Measurements from ENCODE around the gene DUSP12.

The DUSP12 gene

GRCh38 chr1:161771973-161772372 lies 22.4 kb downstream of the DUSP12 start:
- Histone ChIP-seq H3K9ac (ENCODE audit: insufficient read length, low read depth) (no peak overlapping the region), H3K9me3 (ENCODE audit: insufficient read depth, low read length) (no peaks in the 10 kb centered on the region), H3K4me1 (ENCODE audit: insufficient read depth, insufficient read length) (no peaks in the 10 kb centered on the region), H3K27me3 (ENCODE audit: insufficient read depth, insufficient read length) (no peaks in the 10 kb centered on the region), H3K4me3 (ENCODE audit: insufficient read length, low read depth) (no peak overlapping the region), H3K36me3 (ENCODE audit: insufficient read depth, insufficient read length, low read length) (no peaks in the 10 kb centered on the region)
- TF ChIP-seq SUZ12 (IDR thresholded peaks at IDR 0.05; ENCODE audit: extremely low read depth, insufficient read depth, insufficient read length) (no peak), YY1 (IDR thresholded peaks at IDR 0.05; ENCODE audit: insufficient read depth, insufficient read length) (no peak), ZNF274 (IDR thresholded peaks at IDR 0.05; ENCODE audit: low read depth, low read length) (no peak)
- DNase-seq (ENCODE audit: low read depth, low spot score): no peak

GRCh38 chr1:161772397-161772796 lies 22.8 kb downstream of the DUSP12 start:
- Histone ChIP-seq H3K4me3 (ENCODE audit: insufficient read length, low read depth) (no peak overlapping the region), H3K27me3 (ENCODE audit: insufficient read depth, insufficient read length) (no peaks in the 10 kb centered on the region), H3K9ac (ENCODE audit: insufficient read length, low read depth) (no peak overlapping the region), H3K36me3 (ENCODE audit: insufficient read depth, insufficient read length, low read length) (no peaks in the 10 kb centered on the region), H3K9me3 (ENCODE audit: insufficient read depth, low read length) (no peaks in the 10 kb centered on the region), H3K4me1 (ENCODE audit: insufficient read depth, insufficient read length) (no peaks in the 10 kb centered on the region)
- DNase-seq (ENCODE audit: low read depth, low spot score): no peak
- TF ChIP-seq ZNF274 (IDR thresholded peaks at IDR 0.05; ENCODE audit: low read depth, low read length): no peak
- no peak for TF ChIP-seq SUZ12 (IDR thresholded peaks at IDR 0.05; ENCODE audit: extremely low read depth, insufficient read depth, insufficient read length)
- TF ChIP-seq YY1 (IDR thresholded peaks at IDR 0.05; ENCODE audit: insufficient read depth, insufficient read length): no peak

GRCh38 chr1:161773791-161774190 lies 24.2 kb downstream of the DUSP12 start:
- Histone ChIP-seq H3K36me3 (ENCODE audit: insufficient read depth, insufficient read length, low read length) (no peaks in the 10 kb centered on the region), H3K9me3 (ENCODE audit: insufficient read depth, low read length) (no peaks in the 10 kb centered on the region), H3K4me3 (ENCODE audit: insufficient read length, low read depth) (no peak overlapping the region), H3K4me1 (ENCODE audit: insufficient read depth, insufficient read length) (no peaks in the 10 kb centered on the region), H3K27me3 (ENCODE audit: insufficient read depth, insufficient read length) (no peaks in the 10 kb centered on the region), H3K9ac (ENCODE audit: insufficient read length, low read depth) (no peak overlapping the region)
- TF ChIP-seq ZNF274 (IDR thresholded peaks at IDR 0.05; ENCODE audit: low read depth, low read length) (no peak), YY1 (IDR thresholded peaks at IDR 0.05; ENCODE audit: insufficient read depth, insufficient read length) (no peak), SUZ12 (IDR thresholded peaks at IDR 0.05; ENCODE audit: extremely low read depth, insufficient read depth, insufficient read length) (no peak)
- no peak for DNase-seq (ENCODE audit: low read depth, low spot score)

- H3K4me3 ChIP-seq (ENCODE audit: insufficient read length, low read depth): no peak overlapping the region
- H3K9ac ChIP-seq (ENCODE audit: insufficient read length, low read depth): no peak overlapping the region
- no peak for DNase-seq (ENCODE audit: low read depth, low spot score)
- no peaks in the 10 kb centered on the region for H3K36me3 ChIP-seq (ENCODE audit: insufficient read depth, insufficient read length, low read length)
- no peaks in the 10 kb centered on the region for H3K27me3 ChIP-seq (ENCODE audit: insufficient read depth, insufficient read length)
- TF ChIP-seq YY1 (IDR thresholded peaks at IDR 0.05; ENCODE audit: insufficient read depth, insufficient read length) (no peak), SUZ12 (IDR thresholded peaks at IDR 0.05; ENCODE audit: extremely low read depth, insufficient read depth, insufficient read length) (no peak), ZNF274 (IDR thresholded peaks at IDR 0.05; ENCODE audit: low read depth, low read length) (no peak)
- H3K9me3 ChIP-seq (ENCODE audit: insufficient read depth, low read length): no peaks in the 10 kb centered on the region
- no peaks in the 10 kb centered on the region for H3K4me1 ChIP-seq (ENCODE audit: insufficient read depth, insufficient read length)
Measured at GRCh38 chr1:161777261-161777660, 27.7 kb downstream of the DUSP12 start.

DNA sequence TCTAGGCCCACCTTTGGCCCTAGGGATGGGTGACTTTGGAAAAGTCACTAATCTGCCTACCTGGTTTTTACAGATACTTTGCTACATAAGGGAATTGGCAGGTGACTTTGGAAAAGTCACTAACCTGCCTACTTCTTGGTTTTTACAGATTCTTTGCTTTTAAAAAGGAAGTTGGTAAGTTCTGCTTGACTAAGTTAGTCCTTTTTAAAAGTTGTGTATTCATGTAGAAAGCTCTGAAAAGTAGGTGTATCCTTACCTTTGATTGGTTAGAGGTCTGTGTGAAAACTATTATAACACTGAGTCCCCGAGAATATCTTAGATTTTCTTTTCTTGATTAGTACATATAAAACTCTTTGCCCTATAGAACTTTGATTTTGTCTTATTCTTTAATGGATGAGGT lies 28.9 kb downstream of the DUSP12 start:
- TF ChIP-seq YY1 (IDR thresholded peaks at IDR 0.05; ENCODE audit: insufficient read depth, insufficient read length) (no peak), ZNF274 (IDR thresholded peaks at IDR 0.05; ENCODE audit: low read depth, low read length) (no peak)
- Histone ChIP-seq H3K9me3 (ENCODE audit: insufficient read depth, low read length) (no peaks in the 10 kb centered on the region), H3K36me3 (ENCODE audit: insufficient read depth, insufficient read length, low read length) (peaks cover 6% of the 10 kb centered on the region), H3K27me3 (ENCODE audit: insufficient read depth, insufficient read length) (no peaks in the 10 kb centered on the region), H3K9ac (ENCODE audit: insufficient read length, low read depth) (no peak overlapping the region), H3K4me3 (ENCODE audit: insufficient read length, low read depth) (no peak overlapping the region), H3K4me1 (ENCODE audit: insufficient read depth, insufficient read length) (no peaks in the 10 kb centered on the region)
- DNase-seq (ENCODE audit: low read depth, low spot score): no peak

GRCh38 chr1:161779393-161779792 lies 29.8 kb downstream of the DUSP12 start:
- peaks cover 11% of the 10 kb centered on the region for H3K36me3 ChIP-seq (ENCODE audit: insufficient read depth, insufficient read length, low read length)
- no peaks in the 10 kb centered on the region for H3K4me1 ChIP-seq (ENCODE audit: insufficient read depth, insufficient read length)
- TF ChIP-seq YY1 (IDR thresholded peaks at IDR 0.05; ENCODE audit: insufficient read depth, insufficient read length) (no peak), ZNF274 (IDR thresholded peaks at IDR 0.05; ENCODE audit: low read depth, low read length) (no peak), SUZ12 (IDR thresholded peaks at IDR 0.05; ENCODE audit: extremely low read depth, insufficient read depth, insufficient read length) (no peak)
- H3K9me3 ChIP-seq (ENCODE audit: insufficient read depth, low read length): no peaks in the 10 kb centered on the region
- DNase-seq (ENCODE audit: low read depth, low spot score): no peak
- H3K27me3 ChIP-seq (ENCODE audit: insufficient read depth, insufficient read length): no peaks in the 10 kb centered on the region
- no peak overlapping the region for H3K4me3 ChIP-seq (ENCODE audit: insufficient read length, low read depth)
- H3K9ac ChIP-seq (ENCODE audit: insufficient read length, low read depth): no peak overlapping the region

DNA sequence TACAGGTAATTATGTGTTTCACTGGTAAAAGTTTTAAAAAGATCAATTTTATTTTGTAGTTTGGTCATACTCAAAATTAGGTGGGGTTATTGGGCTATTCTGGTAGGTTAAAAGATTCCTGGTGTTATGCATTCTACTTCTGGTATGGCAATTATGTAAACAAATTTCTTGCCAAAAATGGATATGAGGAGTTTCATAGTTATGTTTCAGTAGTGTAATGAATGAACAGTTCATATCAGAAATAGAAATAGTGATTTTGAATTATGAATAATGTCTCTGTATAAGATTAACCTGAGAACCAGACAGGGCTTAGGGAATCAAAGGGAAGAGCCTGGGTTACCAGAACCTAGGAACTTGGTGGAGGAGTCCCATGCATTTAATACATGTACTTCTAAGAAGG lies 32.4 kb downstream of the DUSP12 start:
- H3K27me3 ChIP-seq (ENCODE audit: insufficient read depth, insufficient read length): no peaks in the 10 kb centered on the region
- H3K4me1 ChIP-seq (ENCODE audit: insufficient read depth, insufficient read length): no peaks in the 10 kb centered on the region
- H3K9me3 ChIP-seq (ENCODE audit: insufficient read depth, low read length): no peaks in the 10 kb centered on the region
- H3K4me3 ChIP-seq (ENCODE audit: insufficient read length, low read depth): no peak overlapping the region
- TF ChIP-seq SUZ12 (IDR thresholded peaks at IDR 0.05; ENCODE audit: extremely low read depth, insufficient read depth, insufficient read length) (no peak), ZNF274 (IDR thresholded peaks at IDR 0.05; ENCODE audit: low read depth, low read length) (no peak), YY1 (IDR thresholded peaks at IDR 0.05; ENCODE audit: insufficient read depth, insufficient read length) (no peak)
- no peak overlapping the region for H3K9ac ChIP-seq (ENCODE audit: insufficient read length, low read depth)
- no peak for DNase-seq (ENCODE audit: low read depth, low spot score)
- H3K36me3 ChIP-seq (ENCODE audit: insufficient read depth, insufficient read length, low read length): peaks cover 17% of the 10 kb centered on the region

- TF ChIP-seq YY1 (IDR thresholded peaks at IDR 0.05; ENCODE audit: insufficient read depth, insufficient read length) (no peak), SUZ12 (IDR thresholded peaks at IDR 0.05; ENCODE audit: extremely low read depth, insufficient read depth, insufficient read length) (no peak), ZNF274 (IDR thresholded peaks at IDR 0.05; ENCODE audit: low read depth, low read length) (no peak)
- no peak for DNase-seq (ENCODE audit: low read depth, low spot score)
- Histone ChIP-seq H3K9me3 (ENCODE audit: insufficient read depth, low read length) (no peaks in the 10 kb centered on the region), H3K27me3 (ENCODE audit: insufficient read depth, insufficient read length) (no peaks in the 10 kb centered on the region), H3K4me3 (ENCODE audit: insufficient read length, low read depth) (no peak overlapping the region), H3K36me3 (ENCODE audit: insufficient read depth, insufficient read length, low read length) (peaks cover 19% of the 10 kb centered on the region), H3K4me1 (ENCODE audit: insufficient read depth, insufficient read length) (no peaks in the 10 kb centered on the region), H3K9ac (ENCODE audit: insufficient read length, low read depth) (no peak overlapping the region)
Measured at GRCh38 chr1:161782886-161783285, 33.3 kb downstream of the DUSP12 start.

Measured in NT2/D1 (cell line).